Activated T-cell treated with anti-CD3 and anti-CD28 coated beads, Interleukin-2, amount 50 U/mL, for 72 hours (primary cell): ENCODE data around the gene FFAR4. TPM values are rescaled to one million over a fixed set of nuclear protein-coding genes. Genes with fewer than 3 reads are reported as not detected.

ENCODE experiments used
- ATAC-seq, 2 donors: fragments of 150-1000 bp; cut with Tn5 transposase; replicated peaks in 1 of 2; 2 replicates each; pipeline ENCODE4 v1.10.0; 2021; ENCODE audit warnings: moderate library complexity in 2 of 2, mild to moderate bottlenecking in 1 of 2
- DNase-seq, 2 donors: peaks; one replicate each; pipeline ENCODE4 v3.0.0; 2021 to 2022; ENCODE audit warnings: mixed read lengths in 1 of 2
- H3K27ac Mint-ChIP-seq: one replicate; pipeline ENCODE4 v1.8.0; 2022; ENCODE audit warnings: mild to moderate bottlenecking, moderate library complexity, mixed read lengths
- H3K27me3 Mint-ChIP-seq: one replicate; pipeline ENCODE4 v1.8.0; 2022; ENCODE audit warnings: low read depth, mixed read lengths
- H3K36me3 Mint-ChIP-seq, 2 donors: one replicate each; pipeline ENCODE4 v1.8.0; 2022; ENCODE audit warnings: mixed read lengths in 2 of 2, mild to moderate bottlenecking in 1 of 2; ENCODE audit not compliant: insufficient read depth in 2 of 2
- H3K4me1 Mint-ChIP-seq: one replicate; pipeline ENCODE4 v1.8.0; 2022; ENCODE audit warnings: low read depth, mixed read lengths
- H3K4me3 Mint-ChIP-seq, 2 donors: one replicate each; pipeline ENCODE4 v1.8.0; 2022; ENCODE audit warnings: mild to moderate bottlenecking in 2 of 2, mixed read lengths in 2 of 2, moderate library complexity in 2 of 2
- H3K9me3 Mint-ChIP-seq, 2 donors: one replicate each; pipeline ENCODE4 v1.8.0; 2022; ENCODE audit warnings: mixed read lengths in 2 of 2
- total RNA-seq, 2 donors: library from RNA; stranded (reverse); gene quantifications; one replicate each; pipeline ENCODE4 v1.2.3, GENCODE V29; 2022

FFAR4 gene
- total RNA-seq, 2 donors from 2014 or later = not detected

GRCh38 chr10:93579089-93579488 lies 12.6 kb downstream of the FFAR4 start:
- peaks cover 0 to 6% of the 10 kb centered on the region in 2 donors for H3K9me3 Mint-ChIP-seq
- ATAC-seq (no peak), DNase-seq (no peak)
- peaks cover 0 to 4% of the 10 kb centered on the region in 2 donors for H3K36me3 Mint-ChIP-seq
- peaks cover 34% of the 10 kb centered on the region for H3K27me3 Mint-ChIP-seq
- H3K4me3 Mint-ChIP-seq = no peak overlapping the region
- no peak overlapping the region for H3K27ac Mint-ChIP-seq
- no peaks in the 10 kb centered on the region for H3K4me1 Mint-ChIP-seq

- no peak for DNase-seq
- H3K4me1 Mint-ChIP-seq = no peaks in the 10 kb centered on the region
- ATAC-seq = no peak
- peaks cover 0 to 4% of the 10 kb centered on the region in 2 donors for H3K36me3 Mint-ChIP-seq
- no peak overlapping the region for H3K27ac Mint-ChIP-seq
- peaks cover 23% of the 10 kb centered on the region for H3K27me3 Mint-ChIP-seq
- peaks cover 0 to 6% of the 10 kb centered on the region in 2 donors for H3K9me3 Mint-ChIP-seq
- H3K4me3 Mint-ChIP-seq = no peak overlapping the region
Observed at GRCh38 chr10:93579985-93580711, 13.7 kb downstream of the FFAR4 start.

- H3K27ac Mint-ChIP-seq = no peak overlapping the region
- ATAC-seq (no peak), DNase-seq (no peak)
- no peak overlapping the region for H3K4me3 Mint-ChIP-seq
- peaks cover 0 to 6% of the 10 kb centered on the region in 2 donors for H3K9me3 Mint-ChIP-seq
- H3K36me3 Mint-ChIP-seq = peaks cover 0 to 4% of the 10 kb centered on the region in 2 donors
- H3K4me1 Mint-ChIP-seq = no peaks in the 10 kb centered on the region
- peaks cover 19% of the 10 kb centered on the region for H3K27me3 Mint-ChIP-seq
Observed at GRCh38 chr10:93580828-93581227, 14.4 kb downstream of the FFAR4 start.

GRCh38 chr10:93584445-93584844 lies 18.0 kb downstream of the FFAR4 start:
- Mint-ChIP-seq H3K27ac (no peak overlapping the region), H3K27me3 (peaks cover 10% of the 10 kb centered on the region), H3K9me3 (peaks cover 0 to 4% of the 10 kb centered on the region in 2 donors)

GRCh38 chr10:93589648-93590562 lies 23.4 kb downstream of the FFAR4 start:
- Mint-ChIP-seq H3K27me3 (peaks cover 9% of the 10 kb centered on the region), H3K4me3 (no peak overlapping the region), H3K36me3 (no peaks in the 10 kb centered on the region), H3K27ac (no peak overlapping the region), H3K9me3 (no peaks in the 10 kb centered on the region), H3K4me1 (no peaks in the 10 kb centered on the region)
- DNase-seq = no peak
- no peak for ATAC-seq

More at GRCh38 chr10:93584445-93584844, 18.0 kb downstream of the FFAR4 start:
- Mint-ChIP-seq H3K4me1 (no peaks in the 10 kb centered on the region), H3K4me3 (no peak overlapping the region), H3K36me3 (peaks cover 0 to 4% of the 10 kb centered on the region in 2 donors)
- no peak for DNase-seq
- ATAC-seq = no peak

GRCh38 chr10:93590638-93591037 lies 24.2 kb downstream of the FFAR4 start:
- Mint-ChIP-seq H3K4me1 (no peaks in the 10 kb centered on the region), H3K27me3 (peaks cover 9% of the 10 kb centered on the region), H3K9me3 (no peaks in the 10 kb centered on the region), H3K27ac (no peak overlapping the region), H3K36me3 (no peaks in the 10 kb centered on the region), H3K4me3 (no peak overlapping the region)
- DNase-seq (no peak), ATAC-seq (no peak)

GRCh38 chr10:93591065-93591808 lies 24.8 kb downstream of the FFAR4 start:
- H3K9me3 Mint-ChIP-seq = no peaks in the 10 kb centered on the region
- no peak overlapping the region for H3K27ac Mint-ChIP-seq
- no peaks in the 10 kb centered on the region for H3K36me3 Mint-ChIP-seq
- H3K27me3 Mint-ChIP-seq = peaks cover 9% of the 10 kb centered on the region
- H3K4me1 Mint-ChIP-seq = no peaks in the 10 kb centered on the region
- no peak for DNase-seq
- no peak overlapping the region for H3K4me3 Mint-ChIP-seq
- no peak for ATAC-seq

- Mint-ChIP-seq H3K9me3 (no peaks in the 10 kb centered on the region), H3K4me1 (no peaks in the 10 kb centered on the region), H3K4me3 (no peak overlapping the region), H3K36me3 (no peaks in the 10 kb centered on the region), H3K27ac (no peak overlapping the region), H3K27me3 (peaks cover 9% of the 10 kb centered on the region)
- DNase-seq = no peak
- ATAC-seq = no peak
Observed at GRCh38 chr10:93593254-93593653, 26.8 kb downstream of the FFAR4 start.

- H3K27ac Mint-ChIP-seq = no peak overlapping the region
Observed at GRCh38 chr10:93593749-93594148, 27.3 kb downstream of the FFAR4 start.

GRCh38 chr10:93594518-93594917 lies 28.1 kb downstream of the FFAR4 start:
- Mint-ChIP-seq H3K4me1 (no peaks in the 10 kb centered on the region), H3K4me3 (no peak overlapping the region), H3K36me3 (no peaks in the 10 kb centered on the region), H3K27me3 (peaks cover 5% of the 10 kb centered on the region), H3K27ac (no peak overlapping the region), H3K9me3 (no peaks in the 10 kb centered on the region)
- DNase-seq (no peak), ATAC-seq (no peak)

More at GRCh38 chr10:93593749-93594148, 27.3 kb downstream of the FFAR4 start:
- H3K9me3 Mint-ChIP-seq = no peaks in the 10 kb centered on the region
- no peaks in the 10 kb centered on the region for H3K36me3 Mint-ChIP-seq
- DNase-seq (no peak), ATAC-seq (no peak)
- H3K4me3 Mint-ChIP-seq = no peak overlapping the region
- H3K4me1 Mint-ChIP-seq = no peaks in the 10 kb centered on the region
- H3K27me3 Mint-ChIP-seq = peaks cover 8% of the 10 kb centered on the region

- ATAC-seq = no peak
- Mint-ChIP-seq H3K9me3 (no peaks in the 10 kb centered on the region), H3K4me3 (no peak overlapping the region), H3K27me3 (peaks cover 14% of the 10 kb centered on the region), H3K27ac (no peak overlapping the region), H3K4me1 (no peaks in the 10 kb centered on the region), H3K36me3 (peaks cover 0 to 1% of the 10 kb centered on the region in 2 donors)
- no peak for DNase-seq
Observed at GRCh38 chr10:93595378-93596161, 29.1 kb downstream of the FFAR4 start.

- H3K4me3 Mint-ChIP-seq = no peak overlapping the region
- H3K4me1 Mint-ChIP-seq = no peaks in the 10 kb centered on the region
- ATAC-seq = no peak
- peaks cover 15% of the 10 kb centered on the region for H3K27me3 Mint-ChIP-seq
- no peak for DNase-seq
- H3K36me3 Mint-ChIP-seq = peaks cover 0 to 1% of the 10 kb centered on the region in 2 donors
- no peak overlapping the region for H3K27ac Mint-ChIP-seq
- no peaks in the 10 kb centered on the region for H3K9me3 Mint-ChIP-seq
Observed at GRCh38 chr10:93596539-93596938, 30.1 kb downstream of the FFAR4 start.
